ENCODE data around the gene ZNF554. TPM values are rescaled to one million over a fixed set of nuclear protein-coding genes. Genes with fewer than 3 reads are reported as not detected.
"Not testable (repeated sequence)": the region's sequence is repeated elsewhere in the genome, so short reads cannot be mapped to it uniquely, and the experiment has no call there.

Gene ZNF554
- total RNA-seq, 3 donors from 2014 or later = 3.0 to 4.7 (median 3.9) TPM

- no peak overlapping the region for H3K4me3 ChIP-seq
- intact Hi-C loops (cut with DNase I, micrococcal nuclease) = no loop called here
- H3K9me3 ChIP-seq = no peaks in the 10 kb centered on the region
- DNase-seq (no peak), ATAC-seq (no peak)
- H3K36me3 ChIP-seq (ENCODE audit: low read depth) = no peaks in the 10 kb centered on the region
- H3K4me1 ChIP-seq (ENCODE audit: low read depth) = peaks cover 17% of the 10 kb centered on the region
- no peak for TF ChIP-seq CTCF (IDR thresholded peaks at IDR 0.05)
Observed at GRCh38 chr19:2814426-2814825, 5.2 kb upstream of the ZNF554 start.

GRCh38 chr19:2815191-2815614 lies 4.5 kb upstream of the ZNF554 start:
- peak in 1 of 3 donors; percentile 14 for DNase-seq
- H3K36me3 ChIP-seq (ENCODE audit: low read depth) = no peaks in the 10 kb centered on the region
- TF ChIP-seq CTCF (IDR thresholded peaks at IDR 0.05) = no peak
- peaks cover 17% of the 10 kb centered on the region for H3K4me1 ChIP-seq (ENCODE audit: low read depth)
- intact Hi-C loops (cut with DNase I, micrococcal nuclease) = no loop called here
- H3K9me3 ChIP-seq = no peaks in the 10 kb centered on the region
- no peak overlapping the region for H3K4me3 ChIP-seq
- no peak for ATAC-seq

- Histone ChIP-seq H3K9me3 (no peaks in the 10 kb centered on the region), H3K4me1 (ENCODE audit: low read depth) (peaks cover 20% of the 10 kb centered on the region), H3K36me3 (ENCODE audit: low read depth) (no peaks in the 10 kb centered on the region), H3K4me3 (no peak overlapping the region)
- ATAC-seq (no peak), DNase-seq (peak in 1 of 3 donors; percentile 16)
- TF ChIP-seq CTCF (IDR thresholded peaks at IDR 0.05) = no peak
- intact Hi-C loops (cut with DNase I, micrococcal nuclease) = no loop called here
Observed at GRCh38 chr19:2815923-2816322, 3.7 kb upstream of the ZNF554 start.

- Histone ChIP-seq H3K9me3 (no peaks in the 10 kb centered on the region), H3K4me3 (no peak overlapping the region), H3K36me3 (ENCODE audit: low read depth) (no peaks in the 10 kb centered on the region), H3K4me1 (ENCODE audit: low read depth) (peaks cover 14% of the 10 kb centered on the region)
- ATAC-seq (no peak), DNase-seq (peak in 1 of 3 donors; percentile 14)
- intact Hi-C loops (cut with DNase I, micrococcal nuclease) = no loop called here
- no peak for TF ChIP-seq CTCF (IDR thresholded peaks at IDR 0.05)
Observed at GRCh38 chr19:2816641-2817040, 3.0 kb upstream of the ZNF554 start.

- intact Hi-C loops (cut with DNase I, micrococcal nuclease); H3K4me3 ChIP-seq; ATAC-seq; H3K36me3 ChIP-seq (ENCODE audit: low read depth); H3K9me3 ChIP-seq; H3K4me1 ChIP-seq (ENCODE audit: low read depth): not testable (repeated sequence)
- DNase-seq = peak in 1 of 3 donors; percentile 22
Observed at GRCh38 chr19:2817237-2817829, 2.3 kb upstream of the ZNF554 start.

GRCh38 chr19:2820112-2820702 lies 539 bp downstream of the ZNF554 start:
- H3K36me3 ChIP-seq (ENCODE audit: low read depth) = no peaks in the 10 kb centered on the region
- intact Hi-C loops (cut with DNase I, micrococcal nuclease) = no loop called here
- no peak for TF ChIP-seq CTCF (IDR thresholded peaks at IDR 0.05)
- peaks cover 6% of the 10 kb centered on the region for H3K4me1 ChIP-seq (ENCODE audit: low read depth)
- DNase-seq = peak in 1 of 3 donors; percentile 42
- H3K9me3 ChIP-seq = no peaks in the 10 kb centered on the region
- peak; percentile 24 for ATAC-seq
- peak overlapping the region; percentile 60 for H3K4me3 ChIP-seq

All from mucosa of descending colon (tissue), 3 donors.